T-helper 1 cell treated with Interleukin-12 subunit alpha and Interleukin-12 subunit beta and Interleukin-4 antibody, amounts not matched to agents 30 μg/mL and 1 μg/mL, for 36 hours (primary cell): ENCODE data around the gene ZCCHC9.
A peak's percentile ranks its signal among the peaks of the same experiment; 100 is the strongest.
"Not testable (repeated sequence)": the region's sequence is repeated elsewhere in the genome, so short reads cannot be mapped to it uniquely, and the experiment has no call there.

Experiments
- H3K27ac Mint-ChIP-seq: one replicate; pipeline ENCODE4 v1.8.0; 2021; ENCODE audit warnings: mild to moderate bottlenecking, mixed read lengths
- H3K27me3 Mint-ChIP-seq: one replicate; pipeline ENCODE4 v1.8.0; 2021; ENCODE audit warnings: low read depth, mixed read lengths
- H3K36me3 Mint-ChIP-seq: one replicate; pipeline ENCODE4 v1.8.0; 2021; ENCODE audit warnings: low read depth, mixed read lengths
- H3K4me1 Mint-ChIP-seq: one replicate; pipeline ENCODE4 v1.8.0; 2021; ENCODE audit warnings: low read depth, mixed read lengths
- H3K4me3 Mint-ChIP-seq: one replicate; pipeline ENCODE4 v1.8.0; 2021; ENCODE audit warnings: mild to moderate bottlenecking, moderate library complexity, mixed read lengths
- H3K9me3 Mint-ChIP-seq: one replicate; pipeline ENCODE4 v1.8.0; 2021; ENCODE audit warnings: mixed read lengths

ZCCHC9 gene, protein sequence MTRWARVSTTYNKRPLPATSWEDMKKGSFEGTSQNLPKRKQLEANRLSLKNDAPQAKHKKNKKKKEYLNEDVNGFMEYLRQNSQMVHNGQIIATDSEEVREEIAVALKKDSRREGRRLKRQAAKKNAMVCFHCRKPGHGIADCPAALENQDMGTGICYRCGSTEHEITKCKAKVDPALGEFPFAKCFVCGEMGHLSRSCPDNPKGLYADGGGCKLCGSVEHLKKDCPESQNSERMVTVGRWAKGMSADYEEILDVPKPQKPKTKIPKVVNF

DNA sequence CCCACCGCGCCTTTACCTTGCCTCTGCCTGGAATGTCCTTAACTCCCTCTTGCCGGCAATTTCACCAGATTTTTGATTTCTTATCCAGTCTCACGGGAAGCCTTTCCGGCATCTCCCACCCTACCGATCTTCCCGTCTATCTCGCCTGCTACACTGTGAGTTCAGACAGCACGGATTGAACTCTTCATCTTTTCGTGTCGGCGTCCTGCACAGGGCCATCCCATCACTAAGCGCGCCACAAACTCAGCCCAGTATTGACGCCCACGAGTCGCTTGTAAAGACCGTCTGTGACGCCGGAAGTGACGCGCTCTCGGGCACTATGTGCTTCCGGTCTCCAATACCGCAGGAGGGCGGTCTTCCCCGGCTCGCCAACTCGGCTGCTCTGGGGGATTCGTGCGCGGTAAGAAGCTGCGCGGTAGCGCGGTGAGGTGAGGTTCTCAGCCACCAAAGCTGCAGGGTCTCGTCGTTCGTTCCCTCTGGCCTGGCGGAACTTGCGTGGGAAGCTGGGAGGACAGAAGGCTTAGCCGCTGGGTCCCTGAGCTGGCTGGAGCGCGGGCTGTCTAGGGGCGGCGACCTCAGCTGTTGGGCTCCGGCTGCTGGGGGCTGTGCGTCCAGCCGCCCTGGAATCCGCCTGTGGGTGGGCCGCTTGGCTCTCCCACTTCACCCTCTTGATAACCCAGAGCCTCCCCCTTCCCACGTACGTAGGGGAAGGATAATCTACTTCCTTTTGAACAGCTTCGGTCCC, at the start of gene ZCCHC9:
ZCCHC9 (plus strand) TSS at position 317 of the 745 bp plus-strand sequence. CDS start 3,171 bp downstream, outside the sequence.
- no peaks in the 10 kb centered on the region for H3K9me3 Mint-ChIP-seq
- peaks cover 41% of the 10 kb centered on the region for H3K4me1 Mint-ChIP-seq

DNA sequence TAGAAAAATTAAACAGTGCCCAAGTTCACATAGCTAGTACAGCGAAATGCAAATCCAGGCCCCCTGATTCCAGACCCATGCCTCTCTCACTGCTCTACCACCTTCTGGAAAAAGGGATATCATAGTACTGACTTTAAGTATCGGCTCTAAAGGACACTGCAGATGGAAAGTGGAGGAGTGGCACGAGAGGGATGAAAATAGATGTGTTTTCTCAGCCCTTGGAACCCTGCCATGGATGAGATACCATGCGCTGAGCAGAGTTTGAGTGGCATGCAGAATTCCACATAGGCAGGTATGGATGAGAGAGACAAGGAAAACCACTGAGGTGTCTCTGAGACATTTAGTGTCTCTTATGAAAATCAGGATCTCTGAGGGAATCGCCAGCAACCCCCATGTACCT, 49.5 kb upstream of the ZCCHC9 start:
- H3K9me3 Mint-ChIP-seq = no peaks in the 10 kb centered on the region
- peaks cover 2% of the 10 kb centered on the region for H3K4me1 Mint-ChIP-seq
- H3K4me3 Mint-ChIP-seq = no peak overlapping the region
- no peak overlapping the region for H3K27ac Mint-ChIP-seq
- H3K27me3 Mint-ChIP-seq = no peaks in the 10 kb centered on the region
- peaks cover 4% of the 10 kb centered on the region for H3K36me3 Mint-ChIP-seq

More for the DNA sequence above, at the start of gene ZCCHC9:
- peak within 1 kb of the TSS; percentile 95 for H3K4me3 Mint-ChIP-seq
- peaks cover 8% of the 10 kb centered on the region for H3K36me3 Mint-ChIP-seq
- H3K27me3 Mint-ChIP-seq = no peaks in the 10 kb centered on the region
- H3K27ac Mint-ChIP-seq = peak within 1 kb of the TSS; percentile 97

DNA sequence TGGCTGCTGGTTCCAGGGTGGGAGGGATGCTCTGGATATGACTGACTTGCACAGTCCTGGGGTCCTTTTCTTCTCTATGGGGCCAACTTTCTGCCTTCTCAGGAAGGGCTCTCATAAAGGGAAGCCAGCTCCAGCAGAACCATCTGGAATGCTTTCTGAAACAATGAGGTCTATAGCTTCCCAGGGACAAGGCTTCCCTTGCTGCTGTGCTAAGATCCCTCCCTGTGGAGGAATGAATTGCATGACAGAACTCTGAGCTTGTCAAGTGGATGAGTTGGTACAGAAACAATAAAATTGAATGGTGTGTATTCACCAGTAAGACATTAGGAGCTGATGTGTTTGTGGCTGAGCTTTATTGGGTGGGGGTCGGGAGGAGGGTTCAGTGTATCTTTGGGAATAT, 48.5 kb upstream of the ZCCHC9 start:
- Mint-ChIP-seq H3K27me3 (no peaks in the 10 kb centered on the region), H3K27ac (no peak overlapping the region), H3K9me3 (no peaks in the 10 kb centered on the region), H3K4me3 (no peak overlapping the region), H3K4me1 (peaks cover 2% of the 10 kb centered on the region), H3K36me3 (peaks cover 5% of the 10 kb centered on the region)

DNA sequence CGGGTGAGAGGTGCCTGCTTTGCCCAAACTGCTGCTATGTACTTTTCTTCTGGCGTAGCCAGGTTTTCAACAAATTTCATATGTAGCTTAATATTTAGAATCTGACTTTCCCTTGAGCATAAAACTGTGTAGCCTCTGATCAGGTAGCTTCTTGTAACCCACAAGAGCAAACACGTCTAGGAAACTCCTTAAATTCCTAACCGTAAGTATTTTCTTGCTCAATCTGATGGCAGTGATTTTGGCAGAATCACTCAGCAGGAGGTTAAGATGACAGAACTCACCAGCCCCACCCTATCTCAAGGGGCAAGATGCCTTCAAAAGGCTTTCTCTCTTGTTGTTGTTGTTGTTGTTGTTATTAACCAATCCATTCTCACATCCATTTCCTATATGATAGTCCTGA, 47.5 kb upstream of the ZCCHC9 start:
- Mint-ChIP-seq H3K27ac (no peak overlapping the region), H3K4me1 (peaks cover 2% of the 10 kb centered on the region), H3K9me3 (no peaks in the 10 kb centered on the region), H3K36me3 (peaks cover 5% of the 10 kb centered on the region), H3K4me3 (no peak overlapping the region), H3K27me3 (no peaks in the 10 kb centered on the region)

DNA sequence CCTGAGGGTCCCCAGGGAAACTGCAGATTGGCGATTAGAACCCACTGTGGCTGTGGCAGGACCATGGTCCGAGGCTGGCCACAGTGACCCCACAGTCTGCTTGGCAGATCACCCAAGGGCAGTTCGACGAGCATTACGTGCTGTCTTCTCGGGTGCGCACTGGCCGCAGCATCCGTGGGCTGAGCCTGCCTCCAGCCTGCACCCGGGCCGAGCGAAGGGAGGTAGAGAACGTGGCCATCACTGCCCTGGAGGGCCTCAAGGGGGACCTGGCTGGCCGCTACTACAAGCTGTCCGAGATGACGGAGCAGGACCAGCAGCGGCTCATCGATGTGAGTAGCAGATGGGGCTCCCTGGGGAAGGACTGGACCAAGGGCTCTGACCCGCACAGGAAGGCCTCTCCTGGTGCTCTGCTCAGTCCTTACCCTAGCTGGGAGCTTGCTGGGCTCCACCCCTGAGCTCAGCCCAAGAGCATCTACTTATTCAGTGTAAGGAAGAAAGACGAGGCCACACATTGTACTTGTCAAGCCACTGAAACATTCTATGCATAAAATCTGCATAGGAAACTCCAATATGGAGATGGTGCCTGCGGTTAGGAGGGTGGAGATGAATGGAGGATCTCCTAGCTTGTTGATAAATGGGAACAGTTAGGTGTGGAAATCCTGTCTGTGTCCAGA, 46.4 kb upstream of the ZCCHC9 start:
- Mint-ChIP-seq H3K27ac (no peak overlapping the region), H3K9me3 (peaks cover 7% of the 10 kb centered on the region), H3K4me1 (peaks cover 2% of the 10 kb centered on the region), H3K4me3 (no peak overlapping the region), H3K36me3 (peaks cover 9% of the 10 kb centered on the region), H3K27me3 (no peaks in the 10 kb centered on the region)

DNA sequence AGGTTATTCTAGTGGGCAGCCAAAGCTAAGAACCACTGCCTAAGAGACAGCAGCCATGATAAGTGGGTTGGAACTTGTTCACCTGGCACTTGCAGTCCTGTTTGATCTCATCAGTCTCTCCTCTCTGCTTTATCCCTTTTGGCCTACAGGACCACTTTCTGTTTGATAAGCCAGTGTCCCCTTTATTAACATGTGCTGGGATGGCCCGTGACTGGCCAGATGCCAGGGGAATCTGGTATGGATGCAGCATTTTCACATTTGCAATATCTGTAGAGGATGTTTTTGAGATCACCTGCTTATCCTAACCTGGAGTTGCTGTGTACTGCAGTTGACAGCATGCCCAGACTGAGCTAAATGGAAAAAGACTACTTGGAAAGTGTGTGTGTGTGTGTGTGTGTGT, 44.6 kb upstream of the ZCCHC9 start:
- H3K27ac Mint-ChIP-seq = no peak overlapping the region
- peaks cover 9% of the 10 kb centered on the region for H3K36me3 Mint-ChIP-seq
- H3K4me3 Mint-ChIP-seq = no peak overlapping the region
- H3K27me3 Mint-ChIP-seq = no peaks in the 10 kb centered on the region
- H3K9me3 Mint-ChIP-seq = peaks cover 19% of the 10 kb centered on the region
- peaks cover 2% of the 10 kb centered on the region for H3K4me1 Mint-ChIP-seq

DNA sequence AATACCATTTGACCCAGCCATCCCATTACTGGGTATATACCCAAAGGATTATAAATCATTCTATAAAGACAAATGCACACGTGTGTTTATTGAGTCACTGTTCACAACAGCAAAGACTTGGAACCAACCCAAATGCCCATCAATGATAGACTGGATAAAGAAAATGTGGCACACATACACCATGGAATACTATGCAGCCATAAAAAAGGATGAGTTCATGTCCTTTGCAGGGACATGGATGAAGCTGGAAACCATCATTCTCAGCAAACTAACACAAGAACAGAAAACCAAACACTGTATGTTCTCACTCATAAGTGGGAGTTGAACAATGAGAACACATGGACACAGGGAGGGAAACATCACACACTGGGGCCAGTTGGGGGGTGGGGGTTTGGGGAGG, 38.6 kb upstream of the ZCCHC9 start:
- H3K27ac Mint-ChIP-seq, H3K4me3 Mint-ChIP-seq, H3K27me3 Mint-ChIP-seq, H3K4me1 Mint-ChIP-seq: not testable (repeated sequence)
- peaks cover 33% of the 10 kb centered on the region for H3K9me3 Mint-ChIP-seq
- peaks cover 10% of the 10 kb centered on the region for H3K36me3 Mint-ChIP-seq

DNA sequence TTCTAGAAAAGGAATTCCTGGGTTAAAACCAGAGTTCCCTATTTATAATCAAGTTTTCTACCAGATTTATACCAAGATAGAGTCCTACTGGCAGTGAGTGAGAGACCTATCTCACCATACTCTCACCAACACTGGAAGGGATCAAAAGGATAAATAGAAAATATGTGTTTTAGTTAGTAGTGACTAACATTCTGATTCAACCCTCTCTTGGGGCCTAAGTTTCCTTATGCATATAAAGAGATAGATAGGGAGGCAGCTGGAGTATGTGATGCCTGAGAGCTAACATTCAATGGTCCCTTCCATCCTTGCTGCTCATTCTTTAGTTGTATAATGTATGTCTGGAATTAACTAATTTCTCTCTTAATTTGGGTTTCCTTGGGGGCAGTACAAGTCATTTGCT, 36.3 kb upstream of the ZCCHC9 start:
- peaks cover 5% of the 10 kb centered on the region for H3K36me3 Mint-ChIP-seq
- H3K4me3 Mint-ChIP-seq = no peak overlapping the region
- H3K4me1 Mint-ChIP-seq = no peaks in the 10 kb centered on the region
- no peak overlapping the region for H3K27ac Mint-ChIP-seq
- peaks cover 25% of the 10 kb centered on the region for H3K9me3 Mint-ChIP-seq
- H3K27me3 Mint-ChIP-seq = no peaks in the 10 kb centered on the region

DNA sequence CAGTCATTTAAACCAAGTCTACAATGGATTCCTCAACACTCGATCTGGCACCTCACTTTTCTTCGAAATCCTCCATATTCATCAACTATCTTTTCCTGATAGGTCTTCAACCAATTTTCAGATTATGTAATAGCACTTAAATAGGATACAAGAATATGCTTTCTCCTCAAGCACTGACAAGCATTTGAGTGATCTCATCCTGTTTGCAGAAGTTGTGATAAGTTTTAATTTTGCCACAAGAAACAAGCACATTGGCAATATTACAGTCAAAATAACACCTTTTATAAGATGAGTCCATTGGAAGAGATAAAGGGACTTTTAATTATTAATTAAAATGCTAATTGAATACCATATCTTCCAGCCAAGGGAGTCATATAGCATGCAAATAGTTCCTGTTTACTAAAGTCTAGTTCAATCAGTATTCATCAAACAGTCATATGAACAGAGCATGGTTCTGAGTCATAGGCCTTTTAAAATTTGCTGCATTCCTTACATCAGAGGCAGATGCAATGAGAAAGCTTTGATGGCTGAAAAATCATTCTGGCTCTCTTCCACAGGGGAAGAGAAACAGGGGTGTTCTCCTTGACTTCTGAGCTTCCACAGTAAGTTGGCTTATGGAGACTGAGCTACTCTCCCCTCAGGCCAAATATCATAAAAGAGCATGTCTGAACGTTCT, 32.7 kb upstream of the ZCCHC9 start:
- peaks cover 5% of the 10 kb centered on the region for H3K36me3 Mint-ChIP-seq
- H3K27me3 Mint-ChIP-seq = no peaks in the 10 kb centered on the region
- H3K27ac Mint-ChIP-seq = no peak overlapping the region
- no peak overlapping the region for H3K4me3 Mint-ChIP-seq
- peaks cover 29% of the 10 kb centered on the region for H3K9me3 Mint-ChIP-seq
- H3K4me1 Mint-ChIP-seq = no peaks in the 10 kb centered on the region

DNA sequence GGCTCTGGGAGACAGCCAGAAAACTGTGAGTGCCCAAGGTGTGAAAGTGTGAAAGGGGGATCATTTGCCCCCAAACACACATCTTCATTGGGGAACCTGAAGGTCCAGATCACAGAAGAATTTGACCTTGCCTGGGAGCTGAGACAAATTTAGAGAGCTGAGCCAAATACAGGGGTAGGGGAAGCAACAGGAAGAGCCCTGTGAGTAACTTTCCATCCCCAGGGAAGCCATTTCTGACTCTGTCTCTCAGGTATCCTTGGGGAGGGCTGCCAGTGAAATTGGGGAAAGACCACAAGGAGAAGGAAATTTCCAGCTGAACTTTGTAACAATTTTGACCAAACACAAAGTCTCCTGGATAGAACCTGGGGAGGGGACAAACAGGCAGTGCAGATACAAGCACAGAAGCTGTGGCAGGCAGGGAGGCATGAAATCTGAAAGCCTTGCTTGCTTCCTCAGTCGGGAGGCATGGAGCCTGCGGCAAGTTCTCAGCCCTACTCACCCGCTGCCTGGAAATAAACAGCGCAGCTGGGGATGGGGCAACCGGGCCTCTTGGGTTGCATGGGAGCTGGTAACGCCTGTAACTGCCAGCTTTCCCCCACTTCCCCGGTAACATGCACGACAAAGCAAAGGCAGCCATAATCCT, 31.5 kb upstream of the ZCCHC9 start:
- Mint-ChIP-seq H3K36me3 (peaks cover 9% of the 10 kb centered on the region), H3K27ac (no peak overlapping the region), H3K4me3 (no peak overlapping the region), H3K27me3 (no peaks in the 10 kb centered on the region), H3K9me3 (peaks cover 41% of the 10 kb centered on the region), H3K4me1 (no peaks in the 10 kb centered on the region)

DNA sequence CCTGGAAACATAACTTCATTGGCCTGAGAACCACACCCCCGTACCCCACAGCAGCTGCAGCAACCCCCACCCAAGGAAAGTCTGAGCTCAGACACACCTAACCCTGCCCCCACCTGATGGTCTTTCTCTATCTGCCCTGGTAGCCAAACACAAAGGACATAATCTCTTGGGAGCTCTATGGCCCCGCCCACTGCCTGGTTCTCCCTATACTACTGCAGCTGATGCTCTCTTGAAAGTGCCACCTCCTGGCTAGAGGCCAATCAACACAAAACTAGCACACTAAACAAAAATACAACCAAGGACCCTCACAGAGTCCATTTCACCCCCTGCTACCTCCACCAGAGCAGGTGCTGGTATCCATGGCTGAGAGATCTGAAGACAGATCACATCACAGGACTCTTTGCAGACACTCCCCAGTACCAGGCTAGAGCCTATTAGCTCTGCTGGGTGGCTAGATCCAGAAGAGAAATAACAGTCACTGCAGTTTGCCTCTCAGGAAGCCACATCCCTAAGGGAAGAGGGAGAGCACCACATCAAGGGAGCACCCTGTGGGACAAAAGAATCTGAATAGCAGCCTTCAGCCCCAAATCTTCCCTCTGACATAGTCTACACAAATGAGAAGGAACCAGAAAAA, 30.9 kb upstream of the ZCCHC9 start:
- not testable (repeated sequence) for H3K4me1 Mint-ChIP-seq, H3K27me3 Mint-ChIP-seq, H3K4me3 Mint-ChIP-seq, H3K27ac Mint-ChIP-seq, H3K36me3 Mint-ChIP-seq
- peaks cover 46% of the 10 kb centered on the region for H3K9me3 Mint-ChIP-seq

DNA sequence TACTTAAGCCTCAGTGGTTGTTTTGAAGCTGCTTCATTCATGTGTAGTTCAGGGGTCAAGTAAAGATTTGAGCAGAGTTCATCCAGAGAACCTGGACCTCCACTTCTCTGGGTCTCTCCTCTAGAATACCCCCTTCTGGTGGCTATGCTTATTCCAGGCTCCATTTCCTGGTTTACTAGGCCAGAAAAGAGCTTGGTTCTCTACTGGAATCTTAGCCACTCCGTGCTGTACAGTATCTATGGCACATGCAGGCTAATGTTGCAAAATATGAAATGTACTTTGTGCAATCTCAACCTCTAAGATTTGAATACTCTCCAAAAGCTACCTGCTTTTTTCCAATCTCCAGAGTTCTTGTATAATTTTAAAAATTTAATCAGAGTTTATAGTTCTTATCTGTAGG, 17.4 kb upstream of the ZCCHC9 start:
- no peaks in the 10 kb centered on the region for H3K4me1 Mint-ChIP-seq
- H3K9me3 Mint-ChIP-seq = peaks cover 12% of the 10 kb centered on the region
- no peaks in the 10 kb centered on the region for H3K27me3 Mint-ChIP-seq

DNA sequence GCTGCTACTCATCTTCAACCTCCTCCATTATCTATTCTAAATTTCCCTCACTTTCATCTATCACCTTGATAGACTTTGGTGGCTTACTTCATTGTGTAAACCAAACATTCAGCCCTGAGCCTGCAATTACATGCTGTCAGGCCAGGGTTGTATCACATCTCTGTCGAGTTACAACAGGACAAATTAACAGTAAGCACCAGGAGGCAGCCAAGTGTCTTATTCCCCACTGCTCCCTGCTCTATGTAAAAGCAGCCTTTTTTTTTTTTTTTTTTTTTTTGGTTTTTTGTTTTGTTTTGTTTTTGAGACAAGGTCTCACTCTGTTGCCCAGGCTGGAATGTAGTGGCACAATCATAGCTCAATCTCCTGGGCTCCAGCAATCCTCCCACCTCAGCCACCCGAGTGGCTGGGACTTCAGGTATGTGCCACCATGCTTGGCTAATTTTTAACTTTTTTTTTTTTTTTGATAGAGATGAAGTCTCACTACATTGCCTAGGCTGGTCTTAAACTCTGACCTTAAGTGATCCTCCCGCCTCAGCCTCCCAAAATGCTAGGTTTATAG, 15.2 kb upstream of the ZCCHC9 start:
- Mint-ChIP-seq H3K4me3 (no peak overlapping the region), H3K27ac (no peak overlapping the region), H3K27me3 (no peaks in the 10 kb centered on the region), H3K4me1 (peaks cover 6% of the 10 kb centered on the region), H3K9me3 (peaks cover 11% of the 10 kb centered on the region), H3K36me3 (peaks cover 10% of the 10 kb centered on the region)

More for the DNA sequence above, 17.4 kb upstream of the ZCCHC9 start:
- Mint-ChIP-seq H3K27ac (no peak overlapping the region), H3K4me3 (no peak overlapping the region), H3K36me3 (peaks cover 1% of the 10 kb centered on the region)
